Measurements from ENCODE around the gene FAAP24. TPM values are rescaled to one million over a fixed set of nuclear protein-coding genes. Genes with fewer than 3 reads are reported as not detected.
A peak's percentile ranks its signal among the peaks of the same experiment; 100 is the strongest.
"Not testable (repeated sequence)": the region's sequence is repeated elsewhere in the genome, so short reads cannot be mapped to it uniquely, and the experiment has no call there.

Gene FAAP24
- total RNA-seq, 3 donors from 2014 or later: 1.1 to 3.4 (median 1.5) TPM

GRCh38 chr19:32971012-32971595 is 938 bp upstream of the FAAP24 start:
- TF ChIP-seq CTCF (IDR thresholded peaks at IDR 0.05): no peak
- peaks cover 16% of the 10 kb centered on the region for H3K4me1 ChIP-seq (ENCODE audit: low read depth)
- H3K4me3 ChIP-seq: peak overlapping the region; percentile 56
- peaks cover 3% of the 10 kb centered on the region for H3K36me3 ChIP-seq (ENCODE audit: low read depth)
- H3K9me3 ChIP-seq: no peaks in the 10 kb centered on the region
- intact Hi-C loops (cut with DNase I, micrococcal nuclease): loop anchor here in 1 of 2 donors (10.0 kb wide), 1 partner anchor 114 kb away; the partner anchor contains the start of gene GPATCH1
- ATAC-seq (peak; percentile 0), DNase-seq (no peak)

GRCh38 chr19:32976223-32976805 is 4.3 kb downstream of the FAAP24 start:
- peak; percentile 37 for TF ChIP-seq CTCF (IDR thresholded peaks at IDR 0.05)
- Histone ChIP-seq H3K36me3 (ENCODE audit: low read depth) (peaks cover 3% of the 10 kb centered on the region), H3K4me3 (no peak overlapping the region), H3K4me1 (ENCODE audit: low read depth) (peaks cover 18% of the 10 kb centered on the region), H3K9me3 (no peaks in the 10 kb centered on the region)
- intact Hi-C loops (cut with DNase I, micrococcal nuclease): loop anchor here in 1 of 2 donors (10.0 kb wide), 1 partner anchor 108 kb away; the partner anchor contains the start of gene GPATCH1
- ATAC-seq: peak; percentile 19
- DNase-seq: peak; percentile 67 to 93 (median 85)

- DNase-seq: peak in 1 of 3 donors; percentile 43
Observed at GRCh38 chr19:32977280-32977679, 5.2 kb downstream of the FAAP24 start.

GRCh38 chr19:32977813-32978212 is 5.8 kb downstream of the FAAP24 start:
- DNase-seq; H3K4me3 ChIP-seq; H3K9me3 ChIP-seq; ATAC-seq; H3K36me3 ChIP-seq (ENCODE audit: low read depth): not testable (repeated sequence)
- intact Hi-C loops (cut with DNase I, micrococcal nuclease): loop anchor here in 1 of 2 donors (10.0 kb wide), 1 partner anchor 107 kb away; the partner anchor contains the start of gene GPATCH1
- H3K4me1 ChIP-seq (ENCODE audit: low read depth): peaks cover 12% of the 10 kb centered on the region

More at GRCh38 chr19:32977280-32977679, 5.2 kb downstream of the FAAP24 start:
- Histone ChIP-seq H3K36me3 (ENCODE audit: low read depth) (no peaks in the 10 kb centered on the region), H3K4me3 (no peak overlapping the region), H3K9me3 (no peaks in the 10 kb centered on the region), H3K4me1 (ENCODE audit: low read depth) (peaks cover 17% of the 10 kb centered on the region)
- no peak for TF ChIP-seq CTCF (IDR thresholded peaks at IDR 0.05)
- intact Hi-C loops (cut with DNase I, micrococcal nuclease): loop anchor here in 1 of 2 donors (10.0 kb wide), 1 partner anchor 108 kb away; the partner anchor contains the start of gene GPATCH1
- ATAC-seq: peak; percentile 88

- H3K36me3 ChIP-seq (ENCODE audit: low read depth); H3K4me3 ChIP-seq; DNase-seq; ATAC-seq; H3K9me3 ChIP-seq: not testable (repeated sequence)
- peaks cover 12% of the 10 kb centered on the region for H3K4me1 ChIP-seq (ENCODE audit: low read depth)
- intact Hi-C loops (cut with DNase I, micrococcal nuclease): loop anchor here in 1 of 2 donors (10.0 kb wide), 1 partner anchor 105 kb away; the partner anchor contains the start of gene GPATCH1
Observed at GRCh38 chr19:32979807-32980206, 7.8 kb downstream of the FAAP24 start.

- H3K4me3 ChIP-seq; intact Hi-C loops (cut with DNase I, micrococcal nuclease); H3K4me1 ChIP-seq (ENCODE audit: low read depth); H3K9me3 ChIP-seq; H3K36me3 ChIP-seq (ENCODE audit: low read depth); DNase-seq: not testable (repeated sequence)
- ATAC-seq: peak; percentile 26
Observed at GRCh38 chr19:32982488-32982887, 10.4 kb downstream of the FAAP24 start.

GRCh38 chr19:32988254-32988653 is 16.2 kb downstream of the FAAP24 start:
- DNase-seq; H3K4me3 ChIP-seq; intact Hi-C loops (cut with DNase I, micrococcal nuclease); H3K36me3 ChIP-seq (ENCODE audit: low read depth); H3K9me3 ChIP-seq; H3K4me1 ChIP-seq (ENCODE audit: low read depth); ATAC-seq: not testable (repeated sequence)
